HL-60/S4 (cell line): ENCODE data around the gene PPARA.
"Not testable (repeated sequence)": the region's sequence is repeated elsewhere in the genome, so short reads cannot be mapped to it uniquely, and the experiment has no call there.

Experiments used
- in situ Hi-C: fragments of 300-500 bp; cut with MboI; formaldehyde crosslinking; loops from 2 replicates; pipeline ENCODE4 v1.14.3; 2022; ENCODE audit warnings: low sequenced_read_pairs

PPARA gene

GRCh38 chr22:46198274-46198673, 47.9 kb downstream of the PPARA start:
- in situ Hi-C loops, result no loop called here

DNA sequence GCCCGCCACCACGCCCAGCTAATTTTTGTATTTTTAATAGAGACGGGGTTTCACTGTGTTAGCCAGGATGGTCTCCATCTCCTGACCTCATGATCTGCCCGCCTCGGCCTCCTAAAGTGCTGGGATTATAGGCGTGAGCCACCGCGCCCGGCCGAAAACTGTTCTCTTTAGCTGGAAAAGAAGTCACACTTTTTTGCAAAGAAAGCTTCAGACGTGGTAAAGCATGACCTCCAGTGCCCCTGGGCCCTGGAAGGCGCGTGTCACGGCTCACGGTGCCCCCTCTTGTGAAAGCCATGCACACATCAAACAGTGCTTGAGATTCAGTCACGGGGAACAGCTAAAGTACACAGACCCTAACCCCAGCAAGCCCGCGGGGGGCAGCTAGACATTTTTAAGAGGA, 48.5 kb downstream of the PPARA start:
- in situ Hi-C loops, result not testable (repeated sequence)

DNA sequence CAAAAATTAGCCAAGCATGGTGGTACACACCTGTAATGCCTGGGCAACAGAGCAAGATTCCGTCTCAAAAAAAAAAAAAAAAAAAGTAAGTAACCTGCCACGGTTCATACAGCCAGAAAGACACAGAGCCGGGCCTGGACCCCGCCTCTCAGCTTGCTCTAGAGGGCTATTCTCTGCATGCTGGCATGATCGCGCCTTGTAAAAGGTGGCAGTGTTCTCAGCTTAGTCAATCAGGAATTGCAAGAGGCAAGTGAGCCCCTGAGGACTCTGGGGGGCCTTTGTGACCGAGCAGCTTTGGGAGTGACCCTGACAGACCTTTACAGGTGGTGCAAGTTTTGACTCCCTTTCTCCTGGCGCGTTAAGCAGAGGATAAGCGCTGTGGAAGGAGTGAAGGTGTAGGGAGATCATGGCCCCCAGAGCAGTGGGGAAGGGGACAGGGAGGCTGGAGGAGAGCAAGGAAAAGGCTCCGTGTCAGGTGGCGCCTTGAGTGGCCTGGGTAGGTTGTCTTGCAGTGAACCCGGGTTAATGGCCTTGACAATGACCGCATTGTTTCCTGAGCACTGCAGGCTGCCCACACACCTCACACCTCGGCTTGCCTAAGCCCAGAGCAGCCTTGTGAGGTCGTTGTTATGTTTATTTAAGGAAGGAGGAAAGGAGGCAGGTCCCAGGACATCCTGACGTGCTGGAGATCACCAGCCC, 50.9 kb downstream of the PPARA start:
- in situ Hi-C loops, result no loop called here

DNA sequence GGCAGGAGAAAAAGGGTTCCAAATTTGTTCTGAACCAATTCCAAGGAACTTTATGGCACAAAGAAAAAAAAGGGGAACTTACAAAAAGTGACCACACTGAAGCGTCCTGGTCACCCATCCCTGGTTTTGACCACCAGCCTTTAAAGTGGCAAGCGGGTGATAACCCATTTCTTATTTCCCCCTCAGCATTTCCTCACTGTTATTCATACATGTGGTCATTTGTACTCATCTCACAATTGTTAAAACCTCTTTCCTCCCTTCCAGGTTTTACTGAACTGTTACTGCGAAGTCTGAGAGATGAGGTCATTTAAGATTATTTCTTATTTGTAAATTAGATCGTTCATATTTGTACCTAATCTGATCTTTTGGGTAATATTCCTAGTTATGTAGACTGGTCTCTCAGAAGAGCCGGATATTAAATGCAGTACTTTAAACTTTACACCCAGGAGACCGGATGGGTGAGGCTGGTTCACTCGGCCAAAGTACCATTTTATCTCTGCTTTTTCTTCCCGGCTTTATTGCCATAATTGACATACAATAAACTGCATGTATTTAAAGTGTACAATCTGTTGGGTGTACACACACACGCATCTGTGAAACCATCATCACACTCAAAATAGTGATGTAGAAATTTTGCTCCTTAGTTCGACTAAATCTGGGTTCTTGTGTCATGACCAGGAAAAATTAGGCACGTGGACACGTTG, 52.7 kb downstream of the PPARA start:
- in situ Hi-C loops, result no loop called here

DNA sequence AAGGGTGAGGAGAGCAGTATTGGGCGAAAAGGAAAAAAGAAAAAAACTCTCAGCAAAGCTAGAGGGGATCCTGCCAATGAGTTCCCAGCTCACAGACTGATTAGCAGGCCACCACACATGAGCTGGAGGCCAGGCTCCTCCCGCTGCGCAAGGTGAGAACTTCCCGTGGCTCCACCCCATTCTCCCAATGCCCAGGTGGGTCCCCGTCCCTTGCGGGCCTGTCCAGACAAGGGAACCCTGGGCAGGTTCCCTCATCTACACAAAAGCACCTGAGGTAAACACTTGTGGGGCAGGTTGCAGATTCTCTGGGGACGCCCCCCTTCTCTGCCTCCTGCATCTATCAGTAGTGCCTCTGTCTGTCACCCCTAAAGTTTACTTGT, 53.3 kb downstream of the PPARA start:
- in situ Hi-C loops, result no loop called here

DNA sequence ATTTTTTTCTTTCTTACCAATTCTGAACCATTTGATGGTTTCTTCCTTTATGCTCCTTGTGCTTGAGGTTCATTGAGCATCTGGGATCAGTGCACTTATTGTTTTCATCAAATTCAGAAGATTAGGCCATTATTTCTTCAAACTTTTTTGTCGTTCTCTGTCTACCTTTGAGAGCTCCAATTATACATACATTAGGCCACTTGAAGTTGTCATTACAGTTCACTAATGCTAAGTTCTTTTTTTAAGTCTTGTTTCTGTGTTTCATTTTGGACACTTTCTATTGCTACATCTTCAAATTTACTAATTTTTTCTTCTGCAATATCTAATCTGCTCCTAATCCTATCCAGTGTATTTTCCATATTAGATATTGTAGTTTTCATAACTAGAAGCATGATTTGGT, 58.9 kb downstream of the PPARA start:
- in situ Hi-C loops, result no loop called here

- in situ Hi-C loops, result no loop called here
Observed at GRCh38 chr22:46212195-46212594, 61.9 kb downstream of the PPARA start.

DNA sequence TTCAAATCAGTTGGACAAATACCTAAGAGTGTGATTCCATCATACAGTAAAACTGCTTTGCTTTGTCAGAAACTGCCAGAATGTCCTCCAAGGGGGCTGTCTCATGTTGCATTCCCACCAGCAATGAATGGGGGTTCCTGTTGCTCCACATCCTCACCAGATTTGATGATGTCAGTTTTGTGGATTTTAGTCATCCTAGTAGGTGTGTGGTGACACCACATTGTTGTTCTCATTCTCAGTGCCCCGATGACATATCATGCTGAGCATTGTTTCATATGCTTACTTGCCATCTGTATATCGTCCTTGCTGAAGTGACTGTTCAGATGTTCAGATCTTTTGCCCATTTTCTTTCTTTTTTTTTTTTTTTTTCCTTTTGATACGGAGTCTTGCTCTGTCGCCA, 62.7 kb downstream of the PPARA start:
- in situ Hi-C loops, result no loop called here

DNA sequence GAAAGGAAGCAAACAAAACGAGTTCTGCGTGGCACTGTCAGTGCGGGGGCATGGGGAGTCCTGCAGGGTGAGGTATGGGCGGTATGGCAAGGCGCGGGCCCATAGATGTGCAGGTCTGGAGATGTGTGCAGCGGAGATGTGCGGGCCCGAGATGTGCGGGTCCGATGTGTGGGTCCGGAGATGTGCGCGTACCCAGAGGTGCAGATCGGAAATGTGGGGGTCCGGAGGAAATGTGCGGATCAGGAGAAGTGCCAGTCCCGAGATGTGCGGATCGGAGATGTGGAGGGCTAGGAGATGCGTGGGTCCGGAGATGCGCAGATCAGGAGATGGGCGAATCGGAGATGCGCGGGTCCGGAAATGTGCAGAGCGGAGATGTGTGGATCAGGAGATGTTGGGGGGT, 63.8 kb downstream of the PPARA start:
- in situ Hi-C loops, result no loop called here

- in situ Hi-C loops, result no loop called here
Observed at GRCh38 chr22:46214616-46215015, 64.3 kb downstream of the PPARA start.

- in situ Hi-C loops, result no loop called here
Observed at GRCh38 chr22:46219636-46220035, 69.3 kb downstream of the PPARA start.

DNA sequence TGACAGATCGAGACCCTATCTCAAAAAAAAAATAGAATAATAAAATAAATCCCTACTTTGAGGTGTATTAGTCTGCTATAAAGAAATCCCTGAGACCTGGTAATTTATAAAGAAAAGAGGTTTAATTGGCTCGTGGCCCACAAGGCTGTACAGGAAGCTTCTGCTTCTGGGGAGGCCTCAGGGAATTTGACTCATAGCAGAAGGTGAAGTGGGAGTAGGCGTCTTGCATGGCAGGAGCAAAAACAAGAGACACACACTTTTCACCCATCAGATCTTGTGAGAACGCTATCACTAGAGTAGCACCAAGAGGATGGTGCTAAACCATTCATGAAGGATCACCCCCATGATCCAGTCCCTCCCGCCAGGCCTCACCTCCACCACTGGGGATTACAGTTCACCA, 70.6 kb downstream of the PPARA start:
- in situ Hi-C loops, result no loop called here

DNA sequence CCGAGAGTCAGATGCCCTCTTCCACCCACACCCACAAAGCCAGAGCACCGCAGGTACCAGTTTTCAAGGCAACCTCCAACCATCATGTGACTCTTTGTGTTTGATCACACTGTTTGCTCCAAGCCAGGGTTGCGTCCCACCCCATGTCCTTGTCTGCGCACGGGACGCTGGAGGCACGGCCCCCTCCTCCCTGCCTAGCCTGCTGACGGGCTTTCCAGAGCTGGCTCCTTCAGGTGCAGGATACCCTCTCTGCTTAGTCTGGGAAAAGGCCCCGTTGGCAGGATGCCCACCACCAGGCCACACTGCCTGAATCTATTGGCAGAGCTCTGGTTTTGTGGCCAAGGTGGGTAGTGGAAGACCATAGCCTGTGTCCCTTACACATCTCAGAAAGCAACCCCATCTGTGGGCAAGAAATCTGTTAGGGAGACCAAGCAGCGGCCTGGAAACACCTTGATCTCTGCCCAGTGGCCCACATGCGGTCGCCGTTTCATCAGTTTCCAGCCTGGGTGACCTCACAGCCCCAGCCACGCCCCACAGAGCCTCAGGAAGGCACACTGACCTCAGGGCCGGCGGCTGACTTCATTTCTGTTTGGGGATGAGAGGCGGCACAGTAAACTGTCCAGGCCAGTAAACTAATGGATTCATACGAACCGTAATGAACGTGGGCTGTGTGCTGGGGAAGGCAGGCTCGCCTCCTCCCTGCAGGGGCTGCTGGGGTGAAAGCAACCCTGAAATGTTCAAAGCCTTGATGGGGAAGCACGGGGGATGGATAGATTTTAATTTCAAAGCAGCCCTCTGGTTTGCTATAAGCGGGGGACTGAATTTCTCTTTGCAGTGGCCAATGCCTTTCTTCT, 73.9 kb downstream of the PPARA start:
- in situ Hi-C loops, result no loop called here

- in situ Hi-C loops, result no loop called here
Observed at GRCh38 chr22:46224898-46225290, 74.6 kb downstream of the PPARA start.

DNA sequence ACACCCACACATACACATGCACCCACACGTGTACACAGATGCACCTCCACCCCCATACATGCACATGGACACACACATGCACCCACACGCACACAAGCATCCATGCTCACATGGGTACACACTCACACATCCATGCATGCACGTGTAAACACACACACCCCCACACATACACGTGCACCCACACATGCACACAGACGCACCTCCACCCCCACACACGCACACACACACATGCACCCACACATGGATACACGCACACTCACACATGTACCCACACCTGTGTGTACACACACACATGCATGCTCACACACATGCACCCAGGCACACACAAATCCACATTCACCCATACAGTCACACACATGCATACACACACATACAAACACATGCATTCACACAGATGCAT, 75.3 kb downstream of the PPARA start:
- in situ Hi-C loops, result no loop called here

- in situ Hi-C loops, result no loop called here
Observed at GRCh38 chr22:46226577-46226976, 76.3 kb downstream of the PPARA start.

- in situ Hi-C loops, result no loop called here
Observed at GRCh38 chr22:46229701-46230100, 79.4 kb downstream of the PPARA start.

DNA sequence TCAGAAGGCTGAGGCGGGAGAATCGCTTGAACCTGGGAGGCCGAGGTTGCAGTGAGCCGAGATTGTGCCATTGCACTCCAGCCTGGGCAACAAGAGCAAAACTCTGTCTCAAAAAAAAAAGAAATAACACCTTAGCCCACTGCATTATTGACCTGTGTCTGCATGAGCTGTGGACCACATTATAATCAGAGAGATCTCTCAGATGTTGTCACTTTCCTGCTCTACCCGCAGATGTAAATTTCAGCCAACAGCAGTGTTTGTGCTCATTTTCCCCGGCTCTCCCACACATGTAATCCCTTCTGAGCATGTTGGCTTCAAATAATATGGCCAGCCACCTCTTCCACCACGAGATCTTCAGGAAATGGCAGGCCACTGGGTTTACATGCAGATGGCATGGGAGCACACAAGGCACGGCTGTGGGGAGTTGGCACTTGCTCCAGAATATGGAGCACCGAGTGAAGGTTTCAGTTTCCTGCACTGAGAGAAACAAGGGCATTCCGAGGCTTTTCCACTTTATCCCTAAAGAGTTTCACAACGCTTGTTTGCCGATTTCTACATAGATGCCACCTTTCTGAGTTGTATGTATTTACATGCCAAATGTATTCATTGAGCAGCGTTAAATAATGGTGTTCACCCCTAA, 80.1 kb downstream of the PPARA start:
- in situ Hi-C loops, result no loop called here

- in situ Hi-C loops, result no loop called here
Observed at GRCh38 chr22:46233231-46233630, 82.9 kb downstream of the PPARA start.

GRCh38 chr22:46234969-46235368, 84.6 kb downstream of the PPARA start:
- in situ Hi-C loops, result no loop called here

DNA sequence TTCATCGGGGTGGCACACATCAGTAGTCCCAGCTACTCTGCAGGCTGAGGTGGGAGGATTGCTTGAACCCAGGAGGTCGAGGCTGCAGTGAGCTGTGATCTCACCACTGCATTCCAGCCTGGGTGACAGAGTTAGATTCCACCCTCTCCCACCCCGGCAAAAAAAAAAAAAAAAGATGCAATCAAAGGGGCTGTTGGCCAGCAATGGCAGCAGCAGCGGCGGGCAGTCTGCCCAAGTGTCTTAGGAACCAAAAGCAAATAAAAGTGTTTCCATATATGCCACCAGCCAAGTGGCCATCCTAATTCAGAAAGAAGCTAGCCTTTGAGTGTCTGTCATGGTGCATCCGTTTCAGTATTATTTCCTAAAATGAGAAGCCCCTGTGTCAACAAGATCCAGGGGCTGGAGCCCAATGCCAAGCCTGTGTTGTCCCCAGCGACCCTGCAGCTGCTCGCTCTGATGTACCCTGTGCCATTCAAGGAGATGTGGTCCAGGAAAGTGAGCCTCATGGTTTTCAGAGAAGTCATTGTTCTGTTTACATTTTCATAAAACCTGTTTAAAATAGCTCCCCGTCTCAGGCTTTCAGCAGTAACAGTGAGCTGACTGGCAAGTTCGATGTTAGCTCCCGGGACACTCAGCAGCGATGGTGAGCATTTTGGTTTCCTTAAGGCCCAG, 87.3 kb downstream of the PPARA start:
- in situ Hi-C loops, result no loop called here
